HCT116 (cell line): ENCODE measurements around the gene METRN. TPM values are rescaled to one million over a fixed set of nuclear protein-coding genes. Genes with fewer than 3 reads are reported as not detected.
A peak's percentile ranks its signal among the peaks of the same experiment; 100 is the strongest.

ENCODE experiments used
- ATAC-seq: fragments of 200-7000 bp; cut with Tn5 transposase; 2 replicates; pipeline ENCODE4 v1.9.1; 2020; ENCODE audit warnings: mild to moderate bottlenecking, moderate library complexity
- BruUV-seq: library from RNA; stranded (reverse); fragments of 400-500 nt; replicated peaks from 2 replicates; lab custom pipeline; 2021; lab: Mats Ljungman, UMichigan
- CTCF ChIA-PET: fragments of 300-600 bp; sonication (Branson Sonifier 250); formaldehyde crosslinking; loops from one replicate; lab custom pipeline; 2021; ENCODE audit warnings: antibody characterized with exemption; lab: Charles Lee
- POLR2A ChIA-PET: fragments of 300-600, 350-600 bp; sonication (Branson Sonifier 250); formaldehyde crosslinking; loops from one replicate; lab custom pipeline; 2021; ENCODE audit warnings: antibody characterized with exemption; lab: Charles Lee
- RAD21 ChIA-PET, 2 experiments: fragments of 300-600 bp; sonication (Branson Sonifier 250); formaldehyde crosslinking; loops; one replicate each; lab custom pipeline; 2023; ENCODE audit warnings: low total read pairs in 2 of 2; ENCODE audit not compliant: uncharacterized antibody in 2 of 2, unreplicated experiment in 2 of 2, low non-redundant PET in 1 of 2; lab: Charles Lee
- DNase-seq: peaks from one replicate; pipeline ENCODE4 v3.0.0-alpha.2; 2010; ENCODE audit warnings: low read depth, low spot score
- H2AFZ ChIP-seq: fragments of 200-600 bp; shearing (Covaris generic), sonication (generic); 2 replicates; pipeline ENCODE4 v1.6.1; 2017; ENCODE audit warnings: low read depth, mixed run types, mixed read lengths, antibody characterized with exemption, low read length; ENCODE audit not compliant: poor library complexity, severe bottlenecking
- H3K27ac ChIP-seq: 2 replicates; pipeline ENCODE4 v1.5.1; 2012; ENCODE audit warnings: low read depth, low read length
- H3K27me3 ChIP-seq: fragments of 200-600 bp; sonication (generic); 2 replicates; pipeline ENCODE4 v1.6.1; 2016; ENCODE audit warnings: mixed run types, low read length, mixed read lengths; ENCODE audit not compliant: insufficient read depth
- H3K36me3 ChIP-seq, 2 experiments: fragments of 200-500 bp in 1 of 2; fragments of 200-600 bp in 1 of 2; sonication (Bioruptor generic) in 1 of 2; sonication (generic) in 1 of 2; 2 replicates each; pipeline versions ENCODE4 v1.5.1 to v1.6.1; 2014 to 2016; ENCODE audit warnings: low read length in 2 of 2, inconsistent platforms in 1 of 2, mixed read lengths in 1 of 2, mixed run types in 1 of 2; ENCODE audit not compliant: insufficient read depth in 2 of 2, control insufficient read depth in 1 of 2
- H3K4me1 ChIP-seq, 2 experiments: fragments of 200-600 bp in 1 of 2; sonication (generic) in 1 of 2; 2 replicates each; pipeline versions ENCODE4 v1.5.1 to v1.6.1; 2012 to 2017; ENCODE audit warnings: low read length in 2 of 2, inconsistent platforms in 1 of 2, mild to moderate bottlenecking in 1 of 2, mixed read lengths in 1 of 2, mixed run types in 1 of 2, moderate library complexity in 1 of 2; ENCODE audit not compliant: insufficient read depth in 2 of 2, control insufficient read depth in 1 of 2
- H3K4me2 ChIP-seq: fragments of 200-600 bp; sonication (generic); 2 replicates; pipeline ENCODE4 v1.6.1; 2017; ENCODE audit warnings: mixed run types, low read length, mixed read lengths
- H3K4me3 ChIP-seq, 2 experiments: fragments of 200-600 bp in 1 of 2; sonication (generic) in 1 of 2; replicated peaks in 1 of 2; 2 replicates each; pipeline ENCODE4 v1.5.1; 2011 to 2016; ENCODE audit warnings: low read length in 2 of 2, control low read depth in 1 of 2, low read depth in 1 of 2, mild to moderate bottlenecking in 1 of 2, mixed read lengths in 1 of 2, mixed run types in 1 of 2
- H3K79me2 ChIP-seq: fragments of 200-600 bp; sonication (generic); 2 replicates; pipeline ENCODE4 v1.6.1; 2017; ENCODE audit warnings: mild to moderate bottlenecking, mixed run types, low read length, moderate library complexity, mixed read lengths; ENCODE audit not compliant: insufficient read depth
- H3K9ac ChIP-seq: fragments of 200-600 bp; sonication (generic); 2 replicates; pipeline ENCODE4 v1.6.1; 2016; ENCODE audit warnings: low read length, mixed read lengths
- H3K9me2 ChIP-seq: fragments of 200-600 bp; sonication (generic), shearing (Covaris generic); 2 replicates; pipeline ENCODE4 v1.6.1; 2017; ENCODE audit warnings: mixed run types, mild to moderate bottlenecking, moderate library complexity; ENCODE audit not compliant: insufficient read depth
- H3K9me3 ChIP-seq, 2 experiments: fragments of 200-500 bp in 1 of 2; fragments of 200-600 bp in 1 of 2; sonication (Bioruptor generic) in 1 of 2; sonication (generic) in 1 of 2; 2 replicates each; pipeline ENCODE4 v1.6.1; 2014 to 2017; ENCODE audit warnings: low read length in 2 of 2, mixed read lengths in 2 of 2, inconsistent platforms in 1 of 2, low read depth in 1 of 2, mild to moderate bottlenecking in 1 of 2, mixed run types in 1 of 2, moderate library complexity in 1 of 2; ENCODE audit not compliant: control insufficient read depth in 1 of 2, insufficient read depth in 1 of 2
- H4K20me1 ChIP-seq: fragments of 200-600 bp; sonication (generic), shearing (Covaris generic); 2 replicates; pipeline ENCODE4 v1.6.1; 2017; ENCODE audit warnings: mixed run types, mild to moderate bottlenecking, moderate library complexity; ENCODE audit not compliant: insufficient read depth
- ATF3 ChIP-seq: IDR thresholded peaks from 2 replicates; pipeline ENCODE4 v1.6.1; 2012
- MAX ChIP-seq: IDR thresholded peaks from 2 replicates; pipeline ENCODE4 v1.6.1; 2012
- POLR2AphosphoS5 ChIP-seq: IDR thresholded peaks from 2 replicates; pipeline ENCODE4 v1.6.1; 2011; ENCODE audit warnings: mild to moderate bottlenecking, low read depth, low read length, moderate library complexity
- ZFX ChIP-seq: fragments of 450-650 bp; IDR thresholded peaks from 2 replicates; pipeline ENCODE4 v1.6.1; 2017
- intact Hi-C: fragments of 100-400 bp; cut with micrococcal nuclease; formaldehyde crosslinking; loops from 2 replicates; pipeline ENCODE4 v1.10.0; 2022
- total RNA-seq: library from RNA; stranded (reverse); gene quantifications from one replicate; pipeline ENCODE4 v1.2.1, GENCODE V29; 2021; ENCODE audit not compliant: unreplicated experiment

The METRN gene
- total RNA-seq, 1 experiment from 2014 or later, result 193 TPM

- BruUV-seq, result TSS peak; percentile 50
- peak overlapping the region; percentile 80 to 89 for H3K4me3 ChIP-seq
- ATAC-seq (no peak; the same call in 1 of the 2 replicates), DNase-seq (no peak)
- no peaks in the 10 kb centered on the region for H3K9me2 ChIP-seq
- peak overlapping the region; percentile 98 for H3K9ac ChIP-seq
- peak overlapping the region; percentile 99 for H3K4me2 ChIP-seq
- CTCF ChIA-PET, result interaction anchor here (1.1 to 3.0 kb wide), 4 partner anchors 9 to 20 kb away, joined by 5 to 20 read pairs (median 9); partner anchors contain the start of genes CIAO3 and METRN
- H3K79me2 ChIP-seq, result peaks cover 19% of the 10 kb centered on the region; the same call in 1 of the 2 replicates
- no peaks in the 10 kb centered on the region for H3K9me3 ChIP-seq
- POLR2A ChIA-PET, result interaction anchor here (1.3 to 3.5 kb wide), 3 partner anchors 11 to 32 kb away, joined by 3 to 12 read pairs (median 9); partner anchors contain the start of genes METRN and MSLN
- no peaks in the 10 kb centered on the region for H4K20me1 ChIP-seq
- no peak for TF ChIP-seq MAX
- TF ChIP-seq ZFX, result 0 out of 2 replicates have a peak, but pooled peaks have one; percentile 8
- H3K27ac ChIP-seq, result peak overlapping the region; percentile 95
- RAD21 ChIA-PET, result no interaction called here
- intact Hi-C loops, result loop anchor here (1.0 kb wide), 1 partner anchor 56 kb away; no protein-coding TSS in a partner anchor
- no peaks in the 10 kb centered on the region for H3K27me3 ChIP-seq
- H2AFZ ChIP-seq, result no peak overlapping the region
- H3K36me3 ChIP-seq, result peaks cover 0 to 3% of the 10 kb centered on the region in 2 experiments; a peak in 2 of 4 replicates
- peaks cover 5 to 29% of the 10 kb centered on the region in 2 experiments; a peak in 3 of 4 replicates for H3K4me1 ChIP-seq
These were observed 14.2 kb downstream of the METRN start for GRCh38 chr16:728890-729744.

- Histone ChIP-seq H3K4me3 (peak overlapping the region; percentile 80 to 89; a peak in 3 of 4 replicates), H3K9me3 (no peaks in the 10 kb centered on the region), H3K27me3 (no peaks in the 10 kb centered on the region), H3K27ac (peak overlapping the region; percentile 95), H4K20me1 (no peaks in the 10 kb centered on the region), H3K4me1 (peaks cover 5 to 29% of the 10 kb centered on the region in 2 experiments; a peak in 3 of 4 replicates), H3K9me2 (no peaks in the 10 kb centered on the region), H2AFZ (no peak overlapping the region), H3K9ac (peak overlapping the region; percentile 98; the same call in 1 of the 2 replicates), H3K79me2 (peaks cover 19% of the 10 kb centered on the region; the same call in 1 of the 2 replicates), H3K36me3 (peaks cover 0 to 3% of the 10 kb centered on the region in 2 experiments; a peak in 2 of 4 replicates), H3K4me2 (peak overlapping the region; percentile 99)
- ChIA-PET POLR2A (interaction anchor here (0.9 kb wide), 1 partner anchor 9 kb away, joined by 3 read pairs; the partner anchor contains the start of gene ANTKMT), RAD21 (no interaction called here), CTCF (interaction anchor here (3.0 kb wide), 1 partner anchor 11 kb away, joined by 9 read pairs; the partner anchor contains the start of gene CIAO3)
- TF ChIP-seq ATF3 (no peak), POLR2AphosphoS5 (0 out of 2 replicates have a peak, but pooled peaks have one; percentile 13)
- intact Hi-C loops, result no loop called here
- BruUV-seq, result no TSS peak
- DNase-seq, result no peak
- ATAC-seq, result no peak
These were observed 15.1 kb downstream of the METRN start for GRCh38 chr16:729768-730665.
